GM19463 (cell line): ENCODE measurements around the gene PRKAA1.

Source experiments
- ATAC-seq: cut with Tn5 transposase; IDR thresholded peaks from one replicate; pipeline ENCODE4 v1.9.1; 2021; ENCODE audit warnings: mild to moderate bottlenecking, moderate library complexity; ENCODE audit not compliant: unreplicated experiment

Gene PRKAA1

DNA sequence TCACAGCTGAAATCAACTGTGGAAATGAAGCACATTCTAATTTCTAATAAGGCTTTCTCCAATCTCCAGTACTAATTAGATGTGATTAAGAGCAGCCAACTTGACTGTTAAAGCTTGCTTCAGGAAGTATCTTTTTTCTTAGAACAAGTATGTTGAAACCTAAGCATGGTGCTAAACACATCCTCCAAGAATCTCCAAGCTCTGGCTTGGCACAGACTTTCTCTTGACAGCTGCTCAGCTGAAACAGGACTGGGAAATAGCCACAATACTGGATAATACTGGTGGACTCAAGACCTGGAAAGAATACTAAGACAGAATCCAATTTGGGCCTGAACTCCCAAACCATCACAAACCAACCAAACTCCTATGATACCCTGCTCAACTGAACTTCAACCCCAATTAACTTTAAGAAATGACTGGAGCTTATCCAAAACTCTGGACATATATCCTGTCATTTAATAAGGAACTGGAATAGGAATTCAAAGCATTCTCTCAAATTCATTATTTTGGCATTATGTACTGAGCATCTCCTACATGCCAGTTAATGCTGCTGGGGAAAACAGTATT is 16.2 kb downstream of the PRKAA1 start:
- no peak for ATAC-seq

DNA sequence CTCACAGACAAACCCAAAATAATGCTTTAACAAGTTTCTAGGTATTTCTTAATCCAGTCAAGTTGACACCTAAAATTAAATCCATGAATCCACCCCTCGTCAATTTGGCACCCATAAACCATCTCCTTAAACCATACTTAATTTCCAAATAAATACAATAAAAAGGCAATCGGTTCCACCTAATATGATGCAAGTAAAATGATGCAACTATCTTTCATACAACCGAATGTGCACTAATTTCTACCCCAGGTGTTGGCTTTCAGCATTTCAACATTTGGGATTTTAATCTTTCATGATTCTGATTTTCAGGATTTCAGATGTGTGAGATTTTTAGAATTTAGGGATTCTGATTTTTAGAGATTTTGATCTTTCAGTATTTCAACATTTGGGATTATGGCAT is 17.3 kb downstream of the PRKAA1 start:
- no peak for ATAC-seq

DNA sequence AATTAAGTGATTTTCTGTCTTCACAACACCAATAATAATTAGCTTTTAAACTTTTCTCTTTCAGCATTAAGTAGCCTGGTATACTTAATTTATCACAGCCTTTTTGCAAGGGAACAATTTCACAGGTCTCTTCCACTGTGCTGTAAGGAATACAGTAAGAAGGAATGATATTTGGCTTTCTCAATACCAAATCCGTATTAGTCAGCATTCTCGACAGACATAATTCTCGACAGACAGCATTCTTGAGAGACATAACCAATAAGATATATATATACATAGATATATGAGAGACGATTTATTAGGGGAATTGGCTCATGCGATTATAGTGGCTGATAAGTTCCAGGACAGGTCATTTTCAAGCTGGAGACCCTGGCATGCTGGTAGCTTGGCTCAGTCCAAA is 18.0 kb downstream of the PRKAA1 start:
- ATAC-seq = no peak

DNA sequence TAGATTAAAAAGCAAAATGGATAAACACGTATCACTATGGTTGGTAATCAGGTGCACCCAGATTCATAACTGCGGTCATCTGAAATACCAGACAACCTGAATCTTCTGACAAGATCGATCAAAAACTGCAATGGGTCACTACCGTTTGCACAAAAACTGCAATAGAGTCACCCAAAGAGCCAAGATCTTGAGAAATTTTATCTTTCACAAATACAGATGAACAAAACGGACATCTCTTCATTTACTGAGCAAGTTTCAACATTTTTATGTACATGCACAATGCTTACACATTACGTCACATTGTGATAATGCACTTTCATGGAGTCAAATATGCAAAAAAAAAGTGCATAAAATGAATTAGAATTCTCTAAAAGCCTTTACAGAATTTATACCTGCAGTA is 18.6 kb downstream of the PRKAA1 start:
- no peak for ATAC-seq

- no peak for ATAC-seq
These were observed 20.0 kb downstream of the PRKAA1 start for GRCh38 chr5:40778133-40778532.

DNA sequence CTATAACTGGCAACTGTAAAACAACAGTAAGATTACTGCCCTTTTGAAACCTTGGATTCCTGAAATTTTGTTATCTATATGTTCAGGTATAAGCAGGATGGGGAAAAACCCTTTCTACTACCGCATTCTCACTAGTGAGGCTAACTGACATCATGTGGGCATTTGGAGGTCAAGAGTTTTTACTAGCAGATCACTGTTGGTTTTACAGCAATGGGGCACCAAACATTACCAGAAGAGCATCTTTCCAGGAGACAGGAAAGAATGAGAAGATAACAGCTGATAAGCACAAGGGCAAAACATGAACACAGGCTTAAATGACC is 21.6 kb downstream of the PRKAA1 start:
- ATAC-seq = no peak

DNA sequence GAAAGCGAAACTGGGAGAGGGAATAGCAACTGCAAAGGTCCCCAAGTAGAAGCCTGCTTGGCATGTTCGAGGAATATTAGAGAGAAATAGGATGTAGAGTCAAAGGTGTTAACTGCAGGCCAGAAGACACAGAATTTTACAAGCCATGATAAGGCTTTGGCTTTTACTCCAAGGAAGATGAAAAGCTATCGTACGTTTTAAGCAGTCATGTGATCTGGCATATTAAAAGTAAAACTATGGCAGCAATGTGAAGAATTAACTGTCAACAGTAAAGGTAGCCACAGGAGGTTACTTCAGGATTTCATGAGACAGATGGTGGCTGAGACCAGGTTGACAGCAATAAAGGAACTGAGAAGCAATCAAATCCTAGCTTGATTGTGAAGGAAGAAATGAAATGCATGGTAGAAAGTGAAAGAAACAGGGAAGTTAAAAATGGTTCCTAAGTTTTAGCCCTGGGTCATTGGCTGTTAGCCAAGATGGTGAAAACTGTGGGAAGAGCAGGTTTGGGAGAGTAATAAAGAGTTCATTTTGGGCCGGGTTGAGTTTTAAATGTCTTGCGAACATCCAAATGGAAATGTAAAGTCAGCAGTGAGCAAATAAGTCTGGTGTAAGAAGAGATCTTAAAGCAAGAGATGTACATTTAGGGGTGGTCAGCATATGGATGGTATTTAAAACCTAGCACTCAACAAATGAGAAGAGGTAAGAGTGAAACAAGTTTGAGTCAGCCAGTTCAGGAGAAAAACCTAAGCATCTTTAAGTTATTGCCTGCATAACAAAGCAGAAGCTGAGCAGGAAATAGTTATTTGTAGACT is 22.1 kb downstream of the PRKAA1 start:
- ATAC-seq = no peak

DNA sequence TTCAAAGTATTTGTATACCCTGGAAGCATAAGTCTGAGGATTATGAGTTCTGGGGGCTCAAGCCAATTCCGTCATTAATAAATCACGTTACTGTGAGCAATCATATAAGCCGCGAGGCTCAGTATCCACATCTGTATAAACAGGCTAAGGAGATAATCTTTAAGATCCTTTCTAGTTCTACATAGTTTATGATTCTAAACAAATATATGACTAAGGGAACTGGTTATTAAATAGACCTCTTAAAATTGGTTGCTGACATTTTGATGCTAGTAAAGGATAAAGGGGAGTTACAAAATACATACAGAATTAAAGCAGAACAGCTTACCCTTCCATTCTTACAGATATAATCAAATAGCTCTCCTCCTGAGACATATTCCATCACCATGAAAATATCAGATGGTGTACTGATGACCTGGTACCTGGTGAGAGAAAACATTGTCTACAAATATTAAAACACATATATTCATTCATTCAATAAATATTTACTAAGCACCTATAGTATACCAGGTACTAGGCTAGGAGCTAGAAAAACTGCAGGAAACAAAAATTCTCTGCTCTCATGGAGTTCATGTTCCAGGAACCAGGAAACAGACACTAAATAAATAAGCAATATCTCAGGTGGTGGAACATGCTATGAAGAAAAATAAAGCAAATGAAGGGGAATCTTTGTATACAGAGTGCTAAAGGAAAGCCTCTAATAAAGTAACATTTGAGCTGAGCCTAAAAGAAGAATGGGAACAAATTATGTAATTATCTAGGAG is 22.9 kb downstream of the PRKAA1 start:
- no peak for ATAC-seq

DNA sequence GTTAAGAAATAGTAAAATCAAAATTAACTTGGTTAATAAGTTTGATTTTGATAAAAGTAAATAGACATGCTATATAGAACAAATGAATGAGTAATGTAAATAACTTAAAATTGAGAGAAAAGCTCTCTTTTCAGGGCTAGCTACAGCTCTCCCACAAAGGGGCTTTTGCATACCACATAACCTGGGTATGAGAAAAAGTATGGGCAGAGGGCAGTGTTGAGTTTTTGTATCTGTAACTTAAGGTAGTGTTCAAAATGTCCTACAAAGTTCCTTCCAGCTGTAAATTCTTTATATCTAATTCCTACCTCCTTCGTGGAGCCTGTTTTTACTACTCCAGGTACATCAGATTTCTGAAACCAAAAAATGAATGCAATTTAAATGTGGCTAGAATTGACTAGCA is 23.6 kb downstream of the PRKAA1 start:
- no peak for ATAC-seq

DNA sequence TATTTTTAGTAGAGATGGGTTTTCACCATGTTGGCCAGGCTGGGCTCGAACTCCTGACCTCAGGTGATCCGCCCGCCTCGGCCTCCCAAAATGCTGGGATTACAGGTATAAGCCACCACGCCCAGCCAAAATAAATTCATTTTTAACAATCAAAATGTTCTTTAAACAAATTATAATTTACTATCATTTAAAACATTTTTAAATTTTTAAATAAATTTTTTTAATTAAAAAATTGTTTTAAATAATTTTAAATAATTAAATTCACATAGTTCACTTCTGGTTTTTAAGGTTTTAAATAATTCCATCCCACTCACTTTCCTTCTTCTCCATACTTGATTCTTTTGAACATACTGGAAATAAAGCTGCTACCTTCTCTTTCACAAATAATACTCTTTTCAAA is 27.4 kb downstream of the PRKAA1 start:
- ATAC-seq = no peak

- ATAC-seq = no peak
These were observed 35.5 kb downstream of the PRKAA1 start for GRCh38 chr5:40762705-40763104.

GRCh38 chr5:40757400-40757799 is 40.8 kb downstream of the PRKAA1 start:
- ATAC-seq = no peak

- ATAC-seq = peak; percentile 87
These were observed 42.5 kb downstream of the PRKAA1 start, which contains the start of gene TTC33 for GRCh38 chr5:40755407-40756365. Gene TTC33, minus strand, starts transcription at chr5:40755961. Its CDS starts 8,943 bp downstream, at chr5:40747018.

DNA sequence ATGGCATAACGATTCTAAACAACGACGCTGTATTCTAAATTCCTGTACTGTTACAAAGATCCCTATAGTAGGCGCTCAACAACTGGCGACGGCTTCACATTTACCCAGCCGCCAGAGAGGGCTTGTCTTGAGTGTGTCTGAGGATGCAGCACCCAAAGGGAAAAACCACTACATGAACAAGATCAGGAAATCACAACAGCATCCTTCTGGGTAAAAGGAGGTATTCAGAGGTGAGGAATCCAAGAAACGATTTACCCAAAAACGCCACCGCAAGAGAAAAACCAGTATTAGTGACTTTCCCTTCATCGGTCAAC is 43.1 kb downstream of the PRKAA1 start:
- peak; percentile 75 for ATAC-seq

GRCh38 chr5:40754381-40755092 is 43.6 kb downstream of the PRKAA1 start:
- ATAC-seq = peak; percentile 3

DNA sequence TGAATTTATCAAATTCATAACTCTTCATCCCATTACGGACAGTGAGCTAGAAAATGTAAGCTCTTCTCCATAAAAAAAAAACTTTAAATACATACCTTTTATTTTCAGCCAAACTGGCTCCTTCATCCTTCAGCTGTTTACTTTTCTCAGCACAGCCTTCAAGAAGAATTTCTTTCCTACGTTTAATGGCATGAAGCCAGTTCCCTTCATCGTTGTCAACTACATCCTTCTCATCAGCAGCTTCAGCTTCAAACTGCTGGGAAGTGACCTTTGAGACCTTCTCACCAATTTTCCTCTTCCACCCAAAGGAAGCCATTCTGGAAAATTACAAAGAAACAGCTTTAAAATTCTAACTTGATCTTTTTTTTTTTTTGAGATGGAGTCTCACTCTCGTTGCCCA is 51.5 kb downstream of the PRKAA1 start:
- no peak for ATAC-seq

GRCh38 chr5:40743771-40744170 is 54.4 kb downstream of the PRKAA1 start:
- no peak for ATAC-seq

DNA sequence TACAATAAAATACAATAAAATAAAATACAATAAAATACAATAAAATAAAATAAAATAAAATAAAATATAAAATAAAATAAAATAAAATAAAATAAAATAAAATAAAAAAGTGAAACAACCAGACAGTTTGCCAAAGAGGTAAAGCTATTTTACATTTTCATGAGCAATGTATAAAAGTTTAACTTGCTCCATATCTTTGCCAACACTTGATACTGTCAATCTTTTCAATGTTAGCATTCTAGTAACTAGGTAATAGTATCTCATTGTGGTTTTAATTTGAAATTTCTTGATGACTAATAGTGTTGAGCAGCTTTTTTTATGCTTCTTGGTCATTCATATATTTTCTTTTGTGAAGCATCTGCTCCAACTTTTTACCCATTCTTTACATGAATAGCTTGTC is 59.7 kb downstream of the PRKAA1 start:
- ATAC-seq = no peak

GRCh38 chr5:40736103-40736875 is 61.9 kb downstream of the PRKAA1 start:
- ATAC-seq = peak; percentile 69

DNA sequence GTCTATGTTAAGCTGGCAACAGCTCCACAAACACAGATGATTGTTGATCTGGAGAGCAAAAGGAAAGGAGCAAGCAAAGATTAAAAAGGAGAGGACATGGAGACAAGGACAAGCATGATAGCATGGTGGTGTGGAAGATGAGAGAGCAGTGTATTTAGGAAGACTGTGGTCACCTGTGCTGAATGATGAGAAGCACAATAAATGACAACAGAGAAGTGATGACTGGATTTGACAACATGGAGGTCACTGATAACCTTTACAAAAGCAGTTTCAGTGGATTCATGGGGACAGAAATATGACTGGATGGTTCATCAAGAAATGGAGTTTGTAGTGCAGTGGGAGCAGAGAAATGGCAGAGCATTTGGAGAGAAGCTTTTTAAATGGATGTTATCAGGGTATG is 62.6 kb downstream of the PRKAA1 start:
- ATAC-seq = no peak
